HG03439 (cell line): ENCODE results near the gene CDKN2A.

Source experiments
- ATAC-seq: cut with Tn5 transposase; IDR thresholded peaks from one replicate; pipeline ENCODE4 v1.9.1; 2021; ENCODE audit warnings: mild to moderate bottlenecking, moderate library complexity; ENCODE audit not compliant: unreplicated experiment

CDKN2A gene

GRCh38 chr9:21993893-21994555, at the start of gene CDKN2A:
Gene CDKN2A, minus strand, starts transcription at chr9:21994392.
- ATAC-seq, result peak; percentile 44

GRCh38 chr9:22043928-22044327, 49.7 kb upstream of the CDKN2A start:
- ATAC-seq, result no peak

- ATAC-seq, result no peak
Observed at GRCh38 chr9:22041775-22042174, 47.6 kb upstream of the CDKN2A start.

- ATAC-seq, result no peak
Observed at GRCh38 chr9:22041344-22041743, 47.2 kb upstream of the CDKN2A start.

GRCh38 chr9:22040760-22041159, 46.6 kb upstream of the CDKN2A start:
- no peak for ATAC-seq

GRCh38 chr9:22039258-22039657, 45.1 kb upstream of the CDKN2A start:
- ATAC-seq, result no peak

GRCh38 chr9:22037954-22038690, 43.9 kb upstream of the CDKN2A start:
- no peak for ATAC-seq

GRCh38 chr9:22036866-22037626, 42.9 kb upstream of the CDKN2A start:
- no peak for ATAC-seq

- ATAC-seq, result no peak
Observed at GRCh38 chr9:22035591-22036011, 41.4 kb upstream of the CDKN2A start.

GRCh38 chr9:22033012-22033630, 38.9 kb upstream of the CDKN2A start:
- no peak for ATAC-seq

- no peak for ATAC-seq
Observed at GRCh38 chr9:22031655-22032411, 37.6 kb upstream of the CDKN2A start.

- peak; percentile 69 for ATAC-seq
Observed at GRCh38 chr9:22030101-22030598, 36.0 kb upstream of the CDKN2A start.

GRCh38 chr9:22029231-22029630, 35.0 kb upstream of the CDKN2A start:
- no peak for ATAC-seq

- no peak for ATAC-seq
Observed at GRCh38 chr9:22028394-22028793, 34.2 kb upstream of the CDKN2A start.

GRCh38 chr9:22026696-22027095, 32.5 kb upstream of the CDKN2A start:
- no peak for ATAC-seq

- no peak for ATAC-seq
Observed at GRCh38 chr9:22022396-22022795, 28.2 kb upstream of the CDKN2A start.

- ATAC-seq, result no peak
Observed at GRCh38 chr9:22010866-22011625, 16.9 kb upstream of the CDKN2A start.

GRCh38 chr9:22009506-22009867, 15.3 kb upstream of the CDKN2A start:
- peak; percentile 49 for ATAC-seq

- ATAC-seq, result peak; percentile 94
Observed at GRCh38 chr9:22008717-22009505, 14.7 kb upstream of the CDKN2A start, which contains the start of gene CDKN2B. Gene CDKN2B, minus strand, starts transcription at chr9:22009305. Its CDS starts 352 bp downstream, at chr9:22008953.
